Stimulated activated CD4-positive, alpha-beta T cell treated with anti-CD3 and anti-CD28 coated beads, Interleukin-12 subunit alpha, Interleukin-12 subunit beta, amount 100 ng/mL, for 24 hours (primary cell): Measurements from ENCODE around the gene FHIP2A.
A peak's percentile ranks its signal among the peaks of the same experiment; 100 is the strongest.
"Not testable (repeated sequence)": the region's sequence is repeated elsewhere in the genome, so short reads cannot be mapped to it uniquely, and the experiment has no call there.

ENCODE experiments used
- DNase-seq, 2 experiments: peaks; one replicate each; pipeline ENCODE4 v3.0.0-alpha.2; 2020; ENCODE audit warnings: low read depth in 2 of 2

Gene FHIP2A

GRCh38 chr10:114819322-114819721 lies 2.3 kb upstream of the FHIP2A start:
- DNase-seq = no peak

- peak in 1 of 2 experiments; percentile 22 for DNase-seq
These were observed 399 bp downstream of the FHIP2A start for GRCh38 chr10:114821915-114822443.

GRCh38 chr10:114822444-114823076 lies 980 bp downstream of the FHIP2A start:
- DNase-seq = peak; percentile 4 to 11

GRCh38 chr10:114823077-114823463 lies 1.5 kb downstream of the FHIP2A start:
- no peak for DNase-seq

- DNase-seq = no peak
These were observed 2.8 kb downstream of the FHIP2A start for GRCh38 chr10:114824391-114824790.

GRCh38 chr10:114825513-114826253 lies 4.1 kb downstream of the FHIP2A start:
- DNase-seq = no peak

- no peak for DNase-seq
These were observed 7.8 kb downstream of the FHIP2A start for GRCh38 chr10:114829160-114829909.

GRCh38 chr10:114831186-114831867 lies 9.7 kb downstream of the FHIP2A start:
- DNase-seq = no peak

GRCh38 chr10:114837690-114838089 lies 16.1 kb downstream of the FHIP2A start:
- no peak for DNase-seq

GRCh38 chr10:114839901-114840300 lies 18.3 kb downstream of the FHIP2A start:
- no peak for DNase-seq

- DNase-seq = no peak
These were observed 24.6 kb downstream of the FHIP2A start for GRCh38 chr10:114845978-114846693.

- DNase-seq = not testable (repeated sequence)
These were observed 25.9 kb downstream of the FHIP2A start for GRCh38 chr10:114847517-114847916.

- no peak for DNase-seq
These were observed 28.1 kb downstream of the FHIP2A start for GRCh38 chr10:114849674-114850073.

GRCh38 chr10:114850126-114850525 lies 28.5 kb downstream of the FHIP2A start:
- DNase-seq = no peak

GRCh38 chr10:114851336-114851735 lies 29.8 kb downstream of the FHIP2A start:
- no peak for DNase-seq

GRCh38 chr10:114852197-114852596 lies 30.6 kb downstream of the FHIP2A start:
- DNase-seq = no peak

- DNase-seq = no peak
These were observed 33.3 kb downstream of the FHIP2A start for GRCh38 chr10:114854906-114855305.

- DNase-seq = no peak
These were observed 34.4 kb downstream of the FHIP2A start for GRCh38 chr10:114855776-114856543.

GRCh38 chr10:114856544-114857287 lies 35.1 kb downstream of the FHIP2A start:
- no peak for DNase-seq

GRCh38 chr10:114857288-114857565 lies 35.6 kb downstream of the FHIP2A start:
- DNase-seq = not testable (repeated sequence)
